Fibroblast of skin of scalp (primary cell): ENCODE data around the gene CDPF1.
"Not testable (repeated sequence)": the region's sequence is repeated elsewhere in the genome, so short reads cannot be mapped to it uniquely, and the experiment has no call there.

Source experiments
- DNase-seq: peaks from one replicate; pipeline ENCODE4 v3.0.0-alpha.2; 2013

CDPF1 gene

GRCh38 chr22:46224044-46224897 lies 25.8 kb downstream of the CDPF1 start:
- no peak for DNase-seq

- DNase-seq = no peak
Observed at GRCh38 chr22:46220921-46221320, 29.2 kb downstream of the CDPF1 start.

GRCh38 chr22:46219636-46220035 lies 30.5 kb downstream of the CDPF1 start:
- DNase-seq = no peak

- DNase-seq = no peak
Observed at GRCh38 chr22:46214616-46215015, 35.5 kb downstream of the CDPF1 start.

GRCh38 chr22:46214149-46214548 lies 35.9 kb downstream of the CDPF1 start:
- no peak for DNase-seq

- no peak for DNase-seq
Observed at GRCh38 chr22:46213052-46213451, 37.0 kb downstream of the CDPF1 start.

GRCh38 chr22:46212195-46212594 lies 37.9 kb downstream of the CDPF1 start:
- DNase-seq = no peak

- DNase-seq = no peak
Observed at GRCh38 chr22:46209262-46209661, 40.8 kb downstream of the CDPF1 start.

- DNase-seq = no peak
Observed at GRCh38 chr22:46203601-46203980, 46.5 kb downstream of the CDPF1 start.

- DNase-seq = no peak
Observed at GRCh38 chr22:46202897-46203600, 47.0 kb downstream of the CDPF1 start.

GRCh38 chr22:46201059-46201757 lies 48.9 kb downstream of the CDPF1 start:
- no peak for DNase-seq

- not testable (repeated sequence) for DNase-seq
Observed at GRCh38 chr22:46198806-46199205, 51.3 kb downstream of the CDPF1 start.

GRCh38 chr22:46198274-46198673 lies 51.8 kb downstream of the CDPF1 start:
- no peak for DNase-seq

- DNase-seq = no peak
Observed at GRCh38 chr22:46196278-46196677, 53.8 kb downstream of the CDPF1 start.

GRCh38 chr22:46195487-46196165 lies 54.5 kb downstream of the CDPF1 start:
- DNase-seq = no peak
